Panc1 (cell line): ENCODE data around the gene FDXACB1. TPM values are rescaled to one million over a fixed set of nuclear protein-coding genes. Genes with fewer than 3 reads are reported as not detected.
"Not testable (repeated sequence)": the region's sequence is repeated elsewhere in the genome, so short reads cannot be mapped to it uniquely, and the experiment has no call there.

Source experiments
- ATAC-seq: fragments of 200-7000 bp; cut with Tn5 transposase; 2 replicates; pipeline ENCODE4 v1.9.1; 2020; ENCODE audit warnings: mild to moderate bottlenecking, moderate library complexity
- BruUV-seq: library from RNA; stranded (reverse); fragments of 400-500 nt; replicated peaks from 2 replicates; lab custom pipeline; 2021; lab: Mats Ljungman, UMichigan
- CTCF ChIA-PET: fragments of 300-600 bp; sonication (Branson Sonifier 250); formaldehyde crosslinking; loops from one replicate; lab custom pipeline; 2022; ENCODE audit warnings: antibody characterized with exemption; lab: Charles Lee
- POLR2A ChIA-PET: fragments of 300-600 bp; sonication (Branson Sonifier 250); formaldehyde crosslinking; loops from one replicate; lab custom pipeline; 2022; ENCODE audit warnings: antibody characterized with exemption; lab: Charles Lee
- DNase-seq: peaks from one replicate; pipeline ENCODE4 v3.0.0-alpha.2; 2010; ENCODE audit warnings: low read depth, low spot score
- H3K27ac ChIP-seq: 2 replicates; pipeline ENCODE4 v1.5.1; 2011; ENCODE audit warnings: mild to moderate bottlenecking, low read length, inconsistent platforms
- H3K27me3 ChIP-seq: fragments of 200-500 bp; sonication (Bioruptor generic); 2 replicates; pipeline ENCODE4 v1.6.0; 2014; ENCODE audit warnings: low read length, inconsistent platforms; ENCODE audit not compliant: control insufficient read depth, insufficient read depth
- H3K36me3 ChIP-seq: fragments of 200-500 bp; sonication (Bioruptor generic); 2 replicates; pipeline ENCODE4 v1.5.1; 2014; ENCODE audit warnings: inconsistent platforms, mild to moderate bottlenecking, low read length, moderate library complexity; ENCODE audit not compliant: control insufficient read depth, insufficient read depth
- H3K4me1 ChIP-seq: 2 replicates; pipeline ENCODE4 v1.5.1; 2011; ENCODE audit warnings: inconsistent platforms, mild to moderate bottlenecking, low read length, moderate library complexity; ENCODE audit not compliant: control insufficient read depth, insufficient read depth
- H3K4me3 ChIP-seq, 2 experiments: 2 replicates each; pipeline ENCODE4 v1.5.1; 2011 to 2012; ENCODE audit warnings: low read depth in 2 of 2, low read length in 2 of 2, mild to moderate bottlenecking in 2 of 2, inconsistent platforms in 1 of 2, moderate library complexity in 1 of 2
- H3K9me3 ChIP-seq: fragments of 200-500 bp; sonication (Bioruptor generic); 2 replicates; pipeline ENCODE4 v1.5.1; 2014; ENCODE audit warnings: low read depth, mild to moderate bottlenecking, inconsistent platforms, low read length, moderate library complexity; ENCODE audit not compliant: control insufficient read depth, insufficient read depth
- CTCF ChIP-seq: fragments of 450-650 bp; IDR thresholded peaks from 2 replicates; pipeline ENCODE4 v1.5.1; 2017; ENCODE audit warnings: mild to moderate bottlenecking
- POLR2AphosphoS5 ChIP-seq: IDR thresholded peaks from 2 replicates; pipeline ENCODE4 v1.6.1; 2012; ENCODE audit warnings: mild to moderate bottlenecking, low read depth, low read length, moderate library complexity
- REST ChIP-seq, 2 experiments: IDR thresholded peaks; 2 replicates each; pipeline ENCODE4 v1.6.1; 2011 to 2012; ENCODE audit warnings: low read depth in 2 of 2, control low read depth in 1 of 2, low read length in 1 of 2, mild to moderate bottlenecking in 1 of 2, moderate library complexity in 1 of 2; ENCODE audit not compliant: insufficient read depth in 1 of 2
- SIN3A ChIP-seq: IDR thresholded peaks from 2 replicates; pipeline ENCODE4 v1.6.1; 2012; ENCODE audit warnings: low read depth, mild to moderate bottlenecking, low read length, moderate library complexity, borderline replicate concordance; ENCODE audit not compliant: insufficient read depth
- TCF7L2 ChIP-seq: IDR thresholded peaks from 2 replicates; pipeline ENCODE4 v1.6.1; 2011; ENCODE audit warnings: mild to moderate bottlenecking, low read depth, low read length, inconsistent platforms
- in situ Hi-C: cut with HindIII; loops from 2 replicates; pipeline ENCODE4 v1.10.0; 2016; ENCODE audit warnings: low sequenced_read_pairs, low pct_unique_long_range_greater_than_20kb
- intact Hi-C: fragments of 100-400 bp; cut with micrococcal nuclease; formaldehyde crosslinking; loops from one replicate; pipeline ENCODE4 v1.10.0; 2022; ENCODE audit not compliant: unreplicated experiment
- total RNA-seq: library from RNA; stranded (reverse); gene quantifications from one replicate; pipeline ENCODE4 v1.2.1, GENCODE V29; 2021; ENCODE audit not compliant: unreplicated experiment

Gene FDXACB1
- total RNA-seq, 1 experiment from 2014 or later: 4.1 TPM

- DNase-seq (no peak), ATAC-seq (no peak)
- no peak overlapping the region for H3K27ac ChIP-seq
- H3K4me1 ChIP-seq: no peaks in the 10 kb centered on the region
- in situ Hi-C loops: no loop called here
- H3K36me3 ChIP-seq: no peaks in the 10 kb centered on the region
- no peaks in the 10 kb centered on the region for H3K27me3 ChIP-seq
- H3K4me3 ChIP-seq: no peak overlapping the region
- no peak for TF ChIP-seq REST (IDR thresholded peaks at IDR 0.05; ENCODE audit: insufficient read depth in 1 of 2, low read depth in 2 of 2, low read length in 1 of 2)
- TF ChIP-seq TCF7L2: no peak
- TF ChIP-seq CTCF: no peak
- TF ChIP-seq POLR2AphosphoS5: no peak
- TF ChIP-seq SIN3A: no peak
- no TSS peak for BruUV-seq
- intact Hi-C loops: no loop called here
- ChIA-PET CTCF (no interaction called here), POLR2A (no interaction called here)
- H3K9me3 ChIP-seq: no peaks in the 10 kb centered on the region
Observed at GRCh38 chr11:111886032-111886431, 7.1 kb upstream of the FDXACB1 start.

- in situ Hi-C loops, ATAC-seq, POLR2A ChIA-PET, H3K9me3 ChIP-seq, H3K36me3 ChIP-seq, H3K27ac ChIP-seq, intact Hi-C loops, H3K27me3 ChIP-seq, H3K4me3 ChIP-seq, DNase-seq, CTCF ChIA-PET, BruUV-seq, H3K4me1 ChIP-seq: not testable (repeated sequence)
Observed at GRCh38 chr11:111885053-111885452, 6.1 kb upstream of the FDXACB1 start.

- ATAC-seq (no peak), DNase-seq (no peak)
- H3K4me3 ChIP-seq: no peak overlapping the region
- H3K9me3 ChIP-seq: no peaks in the 10 kb centered on the region
- ChIA-PET POLR2A (no interaction called here), CTCF (no interaction called here)
- H3K4me1 ChIP-seq: peaks cover 9% of the 10 kb centered on the region; the same call in 1 of the 2 replicates
- no peaks in the 10 kb centered on the region for H3K27me3 ChIP-seq
- H3K27ac ChIP-seq: no peak overlapping the region
- in situ Hi-C loops (no loop called here), intact Hi-C loops (no loop called here)
- no peaks in the 10 kb centered on the region for H3K36me3 ChIP-seq
- BruUV-seq: no TSS peak
- no peak for TF ChIP-seq REST (IDR thresholded peaks at IDR 0.05; ENCODE audit: insufficient read depth in 1 of 2, low read depth in 2 of 2, low read length in 1 of 2)
Observed at GRCh38 chr11:111882202-111882601, 3.2 kb upstream of the FDXACB1 start.
